Hematopoietic multipotent progenitor cell treated with erythropoietin and hydrocortisone succinate and interleukin-3 and kit ligand, for 17 days (in vitro differentiated cells): ENCODE measurements around the gene AFF2.

Source experiments
- DNase-seq: peaks from one replicate; pipeline ENCODE4 v3.0.0-alpha.2; 2015; ENCODE audit warnings: low spot score

AFF2 gene

GRCh38 chrX:148930206-148930729, 429.9 kb downstream of the AFF2 start:
- DNase-seq: no peak

DNA sequence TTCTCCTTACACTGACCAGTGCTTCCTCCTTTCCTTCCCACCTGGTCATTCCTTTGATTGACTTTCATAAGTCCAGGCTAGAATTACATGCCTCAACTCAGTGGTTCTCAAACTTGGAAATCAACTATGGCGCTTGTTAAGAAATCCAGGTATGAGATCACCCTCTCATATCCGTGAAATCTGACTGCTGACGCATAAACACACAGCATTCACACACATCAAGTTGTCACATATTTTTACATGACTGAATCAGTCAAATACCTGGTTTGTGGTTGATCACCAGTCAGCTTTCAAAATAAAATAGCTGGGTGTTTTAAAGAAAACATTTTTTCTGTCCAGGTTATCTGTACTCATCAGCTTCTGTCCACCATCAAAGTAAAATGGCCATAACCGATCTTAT, 433.5 kb downstream of the AFF2 start:
- DNase-seq: no peak

DNA sequence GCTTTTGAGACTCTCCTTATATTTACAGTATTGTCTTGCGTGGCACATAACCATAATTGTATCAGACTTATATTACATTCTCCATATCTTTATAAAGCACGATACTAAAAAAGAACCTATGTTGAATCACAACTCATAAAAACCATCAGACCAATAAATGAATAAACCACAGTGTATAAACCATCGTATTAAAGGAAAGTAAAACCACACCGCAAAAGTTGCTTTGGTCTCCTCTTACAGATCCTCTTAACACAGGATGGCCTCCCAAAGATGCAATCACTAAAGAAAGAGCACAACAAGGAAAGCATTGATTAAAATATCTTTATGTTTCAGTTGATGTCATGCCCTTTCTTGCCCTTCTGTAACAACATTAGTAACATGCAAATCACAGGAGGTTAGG, 437.9 kb downstream of the AFF2 start:
- no peak for DNase-seq

- no peak for DNase-seq
Measured at GRCh38 chrX:148940411-148940996, 440.1 kb downstream of the AFF2 start.

DNA sequence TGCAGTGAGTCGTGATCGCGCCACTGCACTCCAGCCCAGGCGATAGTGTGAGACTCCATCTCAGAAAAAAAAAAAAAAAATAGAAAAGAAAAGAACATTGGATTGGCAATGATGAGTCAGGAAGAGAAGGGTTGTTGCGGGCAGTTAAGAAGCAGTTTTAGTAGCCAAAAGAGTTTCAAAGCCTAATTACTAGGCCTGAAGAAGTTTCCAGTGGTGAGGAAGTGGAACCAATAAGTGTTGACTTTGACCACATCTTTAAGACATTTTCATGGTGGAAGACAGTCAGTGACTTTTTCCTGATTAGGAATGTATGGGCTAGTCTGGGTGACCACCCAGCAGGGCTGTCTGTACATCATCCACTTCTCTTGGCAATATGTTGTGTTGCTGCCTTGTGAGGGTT, 442.3 kb downstream of the AFF2 start:
- no peak for DNase-seq

DNA sequence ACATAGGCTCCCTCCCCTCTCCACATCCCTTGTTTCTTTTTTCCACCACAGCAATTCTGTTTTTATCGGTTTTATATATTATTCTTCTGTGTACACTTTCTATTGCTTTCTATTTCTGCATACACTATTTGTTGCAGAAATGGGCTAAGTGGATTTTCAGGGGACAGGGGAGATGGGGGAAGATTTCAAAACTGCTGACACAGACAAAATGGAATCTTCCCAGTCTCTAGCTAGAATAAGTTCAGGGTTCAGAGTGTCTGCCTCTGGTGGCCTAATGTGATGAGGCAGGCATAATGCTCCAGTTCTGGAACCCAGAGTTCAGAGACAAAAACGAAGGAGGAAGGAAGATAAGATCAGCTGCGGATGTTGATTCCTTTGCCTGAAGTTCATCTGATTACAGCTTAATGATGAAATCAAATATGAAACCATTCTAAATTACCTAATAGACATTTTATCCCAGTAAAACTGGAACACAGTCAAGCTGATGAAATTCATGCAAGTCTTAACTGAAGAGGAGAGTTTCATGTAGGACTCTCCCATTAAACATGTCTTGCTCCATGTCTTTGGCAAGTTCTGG, 447.1 kb downstream of the AFF2 start:
- DNase-seq: no peak

DNA sequence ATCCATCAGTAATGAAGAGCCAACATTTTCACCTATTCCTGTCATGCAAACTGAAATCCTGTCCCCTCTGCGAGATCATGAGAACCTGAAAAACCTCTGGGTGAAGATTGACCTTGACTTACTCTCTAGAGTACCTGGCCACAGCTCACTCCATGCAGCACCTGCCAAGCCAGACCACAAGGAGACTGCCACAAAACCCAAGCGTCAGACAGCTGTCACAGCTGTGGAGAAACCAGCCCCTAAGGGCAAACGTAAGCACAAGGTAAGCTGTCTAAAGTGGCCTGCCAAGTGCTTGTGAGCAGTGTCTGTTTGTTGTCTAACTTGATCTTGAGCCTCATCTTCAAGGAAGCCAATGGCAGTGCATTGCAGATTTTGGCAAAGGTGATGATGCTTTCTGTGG, 455.9 kb downstream of the AFF2 start:
- no peak for DNase-seq

DNA sequence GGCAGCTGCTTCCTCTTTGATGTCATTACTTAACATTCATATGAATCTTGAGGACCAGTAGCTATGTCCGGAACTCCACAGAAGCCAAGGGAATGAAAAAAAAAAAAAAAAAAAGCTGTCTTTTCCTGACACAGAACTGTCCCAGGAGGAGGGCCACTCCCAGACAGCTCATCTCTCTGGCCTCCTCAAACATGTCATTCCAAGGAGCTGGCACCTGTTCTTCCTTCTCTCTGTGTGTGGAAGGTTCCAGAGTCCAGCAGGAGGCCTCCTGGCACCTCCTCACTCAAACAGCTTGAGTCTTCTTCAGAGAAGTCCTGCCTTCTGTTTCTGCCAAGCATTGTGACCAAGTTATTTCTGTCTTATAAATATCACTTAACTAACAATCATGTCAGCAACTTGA, 458.5 kb downstream of the AFF2 start:
- no peak for DNase-seq

DNA sequence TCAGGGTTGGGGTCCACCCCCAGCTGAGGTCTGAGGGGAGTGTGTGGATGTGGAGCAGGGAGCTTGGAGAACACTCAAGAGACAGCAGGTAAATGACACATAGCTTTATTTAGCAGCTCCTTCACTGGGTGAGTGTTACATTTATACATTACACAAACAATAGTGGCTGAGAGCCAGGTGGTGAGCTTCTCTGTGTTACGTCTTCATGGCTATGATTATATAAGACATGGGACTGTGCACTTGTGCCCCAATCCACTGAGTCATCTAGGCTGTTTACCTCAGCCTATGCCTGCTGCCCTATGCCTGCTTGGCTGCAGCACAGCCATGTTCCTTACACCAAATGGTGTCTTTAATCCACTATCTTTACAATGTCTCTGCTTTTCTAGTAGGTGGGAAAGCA, 459.6 kb downstream of the AFF2 start:
- no peak for DNase-seq

DNA sequence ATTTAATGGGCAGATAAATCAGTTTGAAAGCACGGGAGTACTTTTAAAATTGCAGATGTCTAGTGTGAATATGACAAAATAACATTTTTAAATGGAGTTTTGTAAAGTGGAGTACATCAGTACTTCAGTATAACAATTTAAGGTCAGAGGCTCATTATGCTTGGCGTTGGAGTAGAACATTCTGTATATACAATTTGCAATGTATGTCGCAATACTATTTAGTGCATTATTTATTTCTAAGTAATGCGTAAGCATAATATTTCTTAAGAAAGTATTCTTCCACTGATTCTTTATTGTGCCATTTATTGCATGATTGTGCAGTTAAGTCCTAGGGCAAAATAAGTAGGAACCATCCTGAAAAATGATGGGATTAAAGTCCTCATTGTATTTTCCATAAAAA, 461.6 kb downstream of the AFF2 start:
- no peak for DNase-seq

DNA sequence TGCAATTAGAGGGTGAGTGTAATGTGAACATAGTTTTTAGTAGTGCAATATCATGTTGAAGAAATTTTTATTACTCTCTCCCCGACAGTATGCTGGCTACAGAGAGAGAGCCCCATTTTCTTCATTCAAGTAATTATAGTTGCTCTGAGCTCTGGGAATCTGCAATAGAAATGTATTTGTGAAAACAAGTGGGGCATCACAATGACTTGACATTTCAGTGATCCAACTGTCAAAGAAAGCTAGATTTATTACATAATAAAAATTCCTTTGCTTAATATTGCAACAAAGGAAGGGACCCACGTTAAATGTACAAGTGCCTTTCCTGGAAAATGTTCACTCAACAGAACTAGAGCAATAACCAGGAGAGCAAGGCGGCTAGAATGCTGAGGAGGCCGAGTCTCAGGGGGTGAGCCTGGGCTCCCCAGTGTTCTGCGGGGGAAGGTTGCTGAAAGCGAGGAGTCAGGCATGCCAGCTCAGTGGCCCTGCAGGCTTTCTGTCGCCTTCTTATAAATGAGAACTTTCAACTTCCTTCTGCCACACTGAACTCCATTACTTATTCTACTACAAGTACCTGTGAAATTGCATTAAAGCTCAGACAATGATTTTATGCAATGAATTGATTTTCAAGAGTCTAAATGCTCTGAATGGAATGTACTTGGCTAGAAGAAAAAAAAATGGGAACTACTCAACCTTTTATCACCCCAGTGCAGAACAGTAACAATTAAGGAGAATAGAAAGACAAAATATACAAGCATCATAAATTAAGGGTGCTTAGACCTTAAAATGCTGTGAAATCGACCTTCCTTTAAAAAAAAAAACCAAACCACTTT, 476.4 kb downstream of the AFF2 start:
- no peak for DNase-seq

DNA sequence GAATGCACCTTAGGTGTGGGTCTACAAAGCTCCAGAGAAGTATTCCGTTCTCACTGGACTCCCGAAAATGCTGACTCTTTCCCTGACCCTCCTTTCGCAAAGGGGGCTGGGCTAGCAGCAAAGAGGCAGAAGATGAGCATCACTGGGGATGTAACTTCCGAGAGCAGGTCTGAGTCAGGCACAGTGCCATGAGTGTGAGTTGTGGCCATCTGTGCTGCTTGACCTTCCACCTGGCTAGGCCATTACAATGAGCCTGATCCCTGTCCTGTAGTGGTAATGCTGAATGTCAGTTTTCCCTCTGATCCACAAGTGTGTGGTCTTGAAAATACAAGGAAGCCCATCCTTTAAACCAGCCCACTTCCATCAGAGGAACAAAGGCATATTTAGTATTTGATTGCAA, 479.4 kb downstream of the AFF2 start:
- no peak for DNase-seq

GRCh38 chrX:148984238-148984637, 483.8 kb downstream of the AFF2 start:
- DNase-seq: no peak

- no peak for DNase-seq
Measured at GRCh38 chrX:148991502-148991901, 491.1 kb downstream of the AFF2 start.

DNA sequence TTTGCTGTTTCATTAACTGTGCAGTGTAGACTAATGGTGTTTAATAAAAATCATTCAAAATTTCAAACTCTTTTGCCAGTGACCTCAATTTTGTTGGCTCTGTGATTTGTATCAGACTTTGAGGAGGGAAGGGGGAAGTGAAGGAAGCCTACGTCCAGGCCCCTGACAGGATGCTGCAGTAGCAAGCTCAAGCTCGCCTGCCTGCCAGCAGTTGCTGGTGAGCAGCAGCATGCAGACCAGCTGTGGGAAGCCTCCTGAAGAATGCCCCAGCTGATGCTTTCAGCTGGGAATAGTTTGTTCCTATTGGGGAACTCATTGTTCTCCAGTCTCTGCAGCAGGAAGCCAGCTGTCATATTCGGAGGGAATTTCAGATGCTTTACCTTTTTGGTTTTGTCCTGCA, 495.2 kb downstream of the AFF2 start:
- no peak for DNase-seq

DNA sequence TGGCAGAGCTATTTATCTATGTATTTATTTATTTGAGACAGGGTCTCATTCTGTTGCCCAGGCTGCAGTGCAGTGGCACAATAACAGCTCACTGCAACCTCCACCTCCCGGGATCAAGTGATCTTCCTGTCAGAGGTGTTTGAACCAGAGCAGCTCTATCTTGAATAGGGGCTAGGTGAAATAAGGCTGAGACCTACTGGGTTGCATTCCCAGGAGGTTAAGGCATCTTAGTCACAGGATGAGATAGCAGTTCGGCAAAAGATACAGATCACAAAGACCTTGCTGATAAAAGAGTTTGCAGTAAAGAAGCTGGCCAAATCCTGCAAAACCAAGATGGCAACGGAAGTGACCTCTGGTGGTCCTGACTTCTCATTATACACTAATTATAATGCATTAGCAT, 501.9 kb downstream of the AFF2 start:
- no peak for DNase-seq

GRCh38 chrX:149003863-149004660, 503.6 kb downstream of the AFF2 start:
- no peak for DNase-seq

DNA sequence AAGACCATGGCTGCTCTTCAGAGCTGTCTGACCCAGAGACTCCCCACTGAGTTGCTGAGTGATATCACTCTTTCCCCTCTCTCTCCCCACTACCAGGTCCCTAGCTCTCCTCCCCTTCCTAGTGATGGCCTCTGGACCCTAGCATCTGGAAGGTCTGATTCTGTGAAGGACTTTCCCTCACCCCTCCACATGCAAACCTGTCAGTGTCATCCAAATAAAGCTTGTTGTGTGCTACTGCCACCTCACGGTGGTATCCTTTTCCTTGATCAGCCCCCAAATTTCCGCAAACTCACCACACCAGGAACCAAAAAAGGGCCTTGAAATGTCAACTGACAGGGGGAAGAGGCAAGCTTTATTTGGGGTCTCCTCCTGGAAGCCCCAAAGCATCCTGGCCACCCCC, 504.5 kb downstream of the AFF2 start:
- no peak for DNase-seq

DNA sequence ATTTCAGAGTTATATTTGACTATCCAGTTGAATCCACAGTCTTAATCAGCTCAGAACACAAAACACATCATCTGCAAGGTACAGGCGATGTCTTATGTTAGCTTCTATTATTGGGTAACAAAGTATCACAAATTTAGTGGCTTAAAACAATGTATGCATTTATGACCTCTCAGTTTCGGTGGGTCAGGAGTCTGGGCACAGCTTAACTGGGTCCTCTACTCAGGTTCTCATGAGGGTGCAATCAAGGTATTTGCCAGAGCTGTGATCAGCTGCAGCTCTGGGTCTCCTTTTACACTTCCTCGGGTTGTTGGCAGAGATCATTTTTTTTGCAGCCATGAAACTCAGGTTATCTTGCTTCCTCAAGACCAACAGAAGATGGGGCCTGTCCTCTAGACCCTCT, 505.8 kb downstream of the AFF2 start:
- no peak for DNase-seq

DNA sequence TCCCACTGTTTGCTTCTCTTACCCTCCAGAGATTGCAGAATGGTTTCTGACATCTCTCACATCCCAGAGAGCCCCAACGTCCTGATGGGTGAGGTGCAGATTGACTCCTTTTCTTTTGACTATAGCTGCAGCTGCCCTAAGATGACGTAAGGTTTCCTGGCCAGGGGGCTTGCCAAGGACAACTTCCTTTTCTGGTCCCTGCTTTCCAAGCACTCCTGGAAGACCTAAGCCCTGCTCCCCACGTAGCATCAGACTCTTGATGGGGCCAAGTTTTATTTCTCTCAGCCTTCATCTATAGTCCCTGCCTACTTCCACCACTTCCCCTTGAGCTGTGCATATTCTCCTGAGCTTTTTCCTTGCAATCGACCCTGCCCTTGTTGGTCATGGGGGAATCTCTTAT, 507.0 kb downstream of the AFF2 start:
- no peak for DNase-seq

- DNase-seq: no peak
Measured at GRCh38 chrX:149010013-149010852, 509.8 kb downstream of the AFF2 start.

DNA sequence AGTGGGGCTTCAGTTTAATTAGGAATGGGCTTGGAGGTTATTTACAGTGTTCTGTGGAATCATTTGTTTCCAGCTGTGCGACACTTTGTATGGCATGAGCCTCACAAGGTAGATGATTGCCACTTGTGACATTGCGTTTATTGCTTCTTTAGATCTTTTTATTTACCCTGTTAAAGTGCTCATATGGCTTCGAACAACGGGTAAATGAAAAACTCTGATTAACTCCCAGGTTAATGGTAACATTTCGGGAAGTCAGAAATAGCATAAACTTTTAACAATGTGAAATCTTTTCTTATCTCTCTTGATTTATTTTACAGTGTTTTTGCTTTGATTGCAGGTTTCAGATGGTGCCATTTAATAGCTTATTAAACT, 510.4 kb downstream of the AFF2 start:
- DNase-seq: no peak
